ENCODE data around the gene EIF4G2.
A peak's percentile ranks its signal among the peaks of the same experiment; 100 is the strongest.

Gene EIF4G2

DNA sequence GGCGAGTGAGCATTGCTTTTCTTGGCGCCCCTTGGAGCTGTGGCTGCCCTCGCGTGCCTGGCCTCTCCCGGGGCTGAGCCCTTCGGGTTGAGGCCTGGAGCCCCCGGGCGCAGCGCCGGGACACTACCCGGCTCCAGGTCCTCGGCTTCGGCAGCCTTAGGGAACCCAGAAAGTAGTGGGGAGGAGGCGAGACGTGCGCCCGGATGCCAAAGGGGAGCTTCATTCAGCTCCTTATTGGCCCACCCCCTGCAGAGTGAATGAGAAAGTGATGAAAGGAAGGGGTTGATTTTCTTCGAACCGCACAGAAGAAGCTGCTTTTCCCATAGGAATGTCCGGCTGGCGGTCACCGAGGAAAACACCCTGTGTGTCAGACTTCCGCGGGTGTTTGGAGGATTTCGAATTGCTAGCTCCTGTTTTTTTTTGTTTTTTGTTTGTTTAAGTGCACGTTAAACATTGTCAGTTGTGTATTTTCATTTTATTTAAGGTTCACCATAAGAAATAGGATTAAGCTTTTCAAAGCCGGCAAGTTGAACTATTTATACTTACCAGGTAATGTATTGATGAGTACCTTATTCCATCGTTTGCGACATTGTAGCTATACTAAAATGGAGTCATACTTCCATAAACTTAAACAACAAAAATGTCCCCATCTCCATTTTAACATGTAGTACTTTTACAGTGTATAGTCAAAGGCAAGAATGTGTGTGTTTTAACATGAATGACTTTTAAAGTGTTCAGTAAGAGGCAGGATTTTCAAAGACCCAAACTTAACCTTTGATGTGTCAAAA is 841 bp upstream of the EIF4G2 start:
- FAIRE-seq = no peak
- DNase-seq (ENCODE audit: low spot score) = peak; percentile 46

DNA sequence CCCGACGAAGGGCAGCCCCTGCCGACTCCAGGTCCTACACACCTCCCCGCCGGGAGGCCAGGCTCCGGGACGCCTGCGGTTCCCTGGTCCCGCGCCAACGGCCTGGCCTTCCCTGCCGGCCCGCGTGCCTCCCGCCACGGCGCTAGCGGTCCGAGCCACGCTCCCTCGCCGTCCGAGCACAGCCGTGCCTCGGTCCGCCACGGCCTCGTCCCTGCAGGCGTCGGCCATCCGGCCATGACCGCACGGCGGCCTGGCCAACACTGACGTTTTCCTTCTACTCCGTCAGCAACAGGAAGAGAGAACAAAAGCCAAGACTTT is 532 bp downstream of the EIF4G2 start:
- FAIRE-seq = no peak
- no peak for DNase-seq (ENCODE audit: low spot score)

GRCh38 chr11:10807493-10808234 is 1.1 kb downstream of the EIF4G2 start:
- peak; percentile 40 for DNase-seq (ENCODE audit: low spot score)
- no peak for FAIRE-seq

DNA sequence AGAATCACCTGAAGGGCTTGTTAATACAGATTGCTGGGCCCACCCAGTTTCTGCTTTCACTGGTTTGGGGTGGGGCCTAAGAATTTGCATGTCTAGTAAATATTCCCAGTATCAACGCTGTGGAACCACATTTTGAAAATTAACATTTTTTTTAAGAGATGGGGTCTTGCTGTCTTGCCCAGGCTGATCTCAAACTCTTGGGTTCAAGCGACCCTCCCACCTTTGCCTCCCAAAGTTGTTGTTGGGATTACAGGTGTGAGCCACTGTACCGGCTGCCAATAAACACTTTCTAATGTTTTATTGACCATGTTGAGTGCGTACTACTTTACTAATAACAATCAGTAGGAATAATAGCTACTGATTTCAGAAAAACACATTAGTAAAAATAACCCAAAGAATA is 2.5 kb downstream of the EIF4G2 start:
- no peak for FAIRE-seq

DNA sequence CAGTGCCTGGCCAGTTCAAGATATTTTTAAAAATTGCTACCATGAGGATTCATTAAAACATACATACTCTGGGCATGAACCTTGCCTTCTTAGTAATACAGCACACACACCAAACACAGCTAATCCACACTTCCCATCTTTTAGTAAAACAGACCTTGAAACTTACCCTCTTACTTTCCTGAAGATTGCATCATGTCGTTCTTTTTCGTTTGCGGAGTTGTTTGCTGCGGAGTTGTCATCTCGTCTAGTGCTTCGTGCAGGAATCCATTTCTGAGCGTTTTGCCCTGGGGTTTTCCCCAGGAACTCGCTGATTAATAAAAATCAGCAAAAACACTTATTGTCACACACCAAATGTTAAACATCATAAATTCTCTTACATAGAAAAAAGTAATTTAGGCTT is 3.0 kb downstream of the EIF4G2 start:
- FAIRE-seq (no peak), DNase-seq (ENCODE audit: low spot score) (no peak)

More for the DNA sequence above, 2.5 kb downstream of the EIF4G2 start:
- DNase-seq (ENCODE audit: low spot score) = no peak

GRCh38 chr11:10803676-10804075 is 5.0 kb downstream of the EIF4G2 start:
- FAIRE-seq = no peak
- no peak for DNase-seq (ENCODE audit: low spot score)

GRCh38 chr11:10800292-10800691 is 8.4 kb downstream of the EIF4G2 start:
- FAIRE-seq (no peak), DNase-seq (ENCODE audit: low spot score) (no peak)

DNA sequence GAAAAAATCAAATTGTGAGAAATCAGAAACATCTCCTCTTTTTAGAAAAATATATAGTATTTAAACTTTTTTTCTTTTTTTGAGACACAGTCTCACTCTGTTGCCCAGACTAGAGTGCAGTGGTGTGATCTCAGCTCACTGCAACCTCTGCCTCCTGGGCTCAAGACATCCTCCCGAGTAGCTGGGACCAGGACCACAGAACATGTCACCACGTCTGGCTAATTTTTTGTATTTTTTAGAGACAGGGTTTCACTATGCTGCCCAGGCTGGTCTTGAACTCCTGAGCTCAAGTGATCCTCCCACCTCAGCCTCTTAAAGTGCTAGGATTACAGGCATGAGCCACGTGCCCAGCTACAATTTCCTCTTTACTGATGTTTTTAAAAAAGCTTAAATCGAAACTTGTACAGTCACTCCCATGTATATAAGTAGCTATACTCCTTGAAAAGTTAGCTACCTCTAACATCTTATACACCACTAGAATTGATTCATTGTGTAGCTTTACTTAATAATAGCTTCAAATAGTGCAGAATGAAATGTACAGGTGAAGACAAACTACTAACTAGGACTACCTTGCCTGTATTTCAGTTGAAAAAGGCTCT is 10.3 kb downstream of the EIF4G2 start:
- DNase-seq (ENCODE audit: low spot score) = no peak
- no peak for FAIRE-seq

GRCh38 chr11:10797531-10797930 is 11.2 kb downstream of the EIF4G2 start:
- no peak for FAIRE-seq
- no peak for DNase-seq (ENCODE audit: low spot score)

DNA sequence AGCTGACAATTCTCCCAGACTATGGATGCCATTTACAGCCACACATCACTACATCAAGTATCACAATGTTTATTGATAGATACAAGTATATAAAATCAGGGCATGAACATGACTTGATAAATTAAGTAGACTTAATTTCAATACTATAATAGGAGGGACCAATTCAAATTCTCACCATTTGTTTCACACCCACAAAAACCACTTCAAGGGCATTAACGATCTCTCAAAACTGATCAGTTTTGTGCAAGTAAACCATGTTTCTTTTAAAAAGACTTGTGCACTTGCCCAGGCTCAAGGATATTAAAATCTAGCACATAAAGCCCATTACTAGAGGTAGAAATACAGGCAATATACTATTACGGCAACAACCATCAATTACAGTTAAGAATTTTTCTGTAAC is 11.7 kb downstream of the EIF4G2 start:
- no peak for DNase-seq (ENCODE audit: low spot score)
- no peak for FAIRE-seq

- no peak for DNase-seq (ENCODE audit: low spot score)
- FAIRE-seq = no peak
Observed at GRCh38 chr11:10796191-10796590, 12.5 kb downstream of the EIF4G2 start.

DNA sequence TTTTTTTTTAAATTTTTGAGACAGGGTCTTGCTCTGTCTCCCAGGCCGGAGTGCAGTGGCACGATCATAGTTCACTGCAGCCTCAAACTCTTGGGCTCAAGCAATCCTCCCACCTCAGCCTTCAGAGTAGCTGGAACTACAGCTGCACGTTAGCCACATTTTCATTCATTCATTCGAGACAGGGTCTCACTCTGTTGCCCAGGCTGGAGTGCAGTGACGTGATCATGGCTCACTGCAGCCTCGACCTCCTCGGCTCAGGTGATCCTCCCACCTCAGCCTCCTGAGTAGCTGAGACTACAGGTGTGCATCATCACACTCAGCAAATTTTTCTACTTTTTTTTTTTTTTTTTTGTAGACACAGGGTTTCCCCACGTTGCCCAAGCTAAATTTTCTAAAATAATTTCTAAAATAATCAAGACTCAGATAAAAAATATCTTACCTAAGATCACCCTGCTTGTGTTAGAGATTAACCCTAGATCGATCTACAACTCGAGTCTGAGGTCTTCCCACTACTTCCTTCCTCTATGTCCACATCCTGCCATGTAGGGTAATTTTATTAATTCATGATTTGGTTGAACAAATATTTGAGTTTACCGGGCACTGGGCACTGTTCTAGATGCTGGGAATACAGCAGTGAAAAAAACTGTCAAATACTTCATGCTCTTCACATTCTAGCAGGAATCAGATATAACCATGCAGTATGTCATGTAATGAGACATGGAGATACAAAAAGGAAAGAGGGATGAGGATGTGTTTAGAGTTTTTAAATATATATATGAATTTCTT is 15.1 kb downstream of the EIF4G2 start:
- DNase-seq (ENCODE audit: low spot score) (no peak), FAIRE-seq (no peak)

- FAIRE-seq (peak; percentile 97), DNase-seq (ENCODE audit: low spot score) (peak; percentile 89)
Observed at GRCh38 chr11:10792385-10793068, 16.2 kb downstream of the EIF4G2 start.

DNA sequence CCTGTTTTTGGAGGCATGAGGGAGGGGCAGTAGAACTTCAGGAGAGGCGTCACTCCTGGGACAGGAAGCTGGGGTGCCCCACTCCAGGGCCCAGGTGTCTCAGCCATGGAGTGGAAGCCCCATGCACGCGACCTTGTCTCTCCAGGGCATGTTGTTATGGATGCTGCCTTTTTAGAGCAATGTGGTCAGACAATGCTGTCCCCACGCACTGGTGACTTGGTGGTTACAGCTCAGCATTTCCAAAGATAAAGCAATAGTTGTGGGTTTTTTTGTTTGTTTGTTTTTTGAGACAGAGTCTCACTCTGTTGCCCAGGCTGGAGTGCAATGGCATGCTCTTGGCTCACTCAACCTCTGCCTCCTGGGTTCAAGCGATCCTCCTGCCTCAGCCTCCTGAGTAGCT is 22.3 kb downstream of the EIF4G2 start:
- DNase-seq (ENCODE audit: low spot score) (no peak), FAIRE-seq (no peak)

GRCh38 chr11:10785146-10785474 is 23.6 kb downstream of the EIF4G2 start:
- FAIRE-seq (no peak), DNase-seq (ENCODE audit: low spot score) (no peak)

DNA sequence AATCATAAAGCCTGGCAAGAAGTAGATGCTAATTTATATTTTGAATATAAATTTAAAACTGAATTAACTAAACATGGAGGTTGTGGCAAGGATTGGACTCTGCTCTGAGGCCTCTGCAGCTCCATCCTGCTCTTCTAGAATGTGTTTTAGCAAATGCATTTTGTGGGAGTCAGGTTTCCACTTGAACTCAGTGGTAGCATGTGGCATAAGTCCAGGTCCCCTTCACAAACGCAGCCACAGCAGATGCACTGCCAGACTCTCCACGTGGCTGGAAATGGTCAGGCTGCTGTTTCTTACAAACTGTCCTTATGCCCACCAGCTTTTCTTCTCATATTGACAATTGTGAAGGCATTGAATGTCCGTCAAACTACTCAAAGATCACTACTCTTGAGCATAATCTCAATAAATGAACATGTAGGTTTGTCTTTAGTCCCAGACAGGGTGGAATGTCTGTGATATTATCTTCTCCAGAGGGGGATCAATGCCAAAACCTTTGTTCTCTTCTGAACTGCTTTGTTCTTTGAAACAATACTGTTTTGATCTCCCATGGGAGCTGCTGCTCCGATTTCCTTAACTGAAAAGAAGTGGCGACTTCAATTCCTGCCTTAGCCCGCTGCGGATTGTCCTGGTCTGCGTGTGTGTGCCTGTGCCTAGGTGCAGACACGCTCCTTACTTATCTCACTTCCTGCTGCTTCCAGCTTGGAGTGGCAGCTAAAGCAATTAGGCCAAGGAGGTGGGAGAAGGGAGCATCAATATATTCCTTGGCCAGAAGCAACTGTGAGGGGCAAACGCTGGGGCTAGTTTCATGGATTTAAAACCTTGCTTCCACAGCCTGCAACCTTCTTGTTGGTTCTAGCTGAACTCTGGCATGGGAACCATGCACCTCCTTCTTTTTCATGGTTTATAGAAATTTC is 24.2 kb downstream of the EIF4G2 start:
- FAIRE-seq (no peak), DNase-seq (ENCODE audit: low spot score) (no peak)

- FAIRE-seq (no peak), DNase-seq (ENCODE audit: low spot score) (no peak)
Observed at GRCh38 chr11:10780040-10780439, 28.7 kb downstream of the EIF4G2 start.

- DNase-seq (ENCODE audit: low spot score) (no peak), FAIRE-seq (no peak)
Observed at GRCh38 chr11:10779086-10779485, 29.6 kb downstream of the EIF4G2 start.

GRCh38 chr11:10778217-10778970 is 30.3 kb downstream of the EIF4G2 start:
- FAIRE-seq (no peak), DNase-seq (ENCODE audit: low spot score) (no peak)

DNA sequence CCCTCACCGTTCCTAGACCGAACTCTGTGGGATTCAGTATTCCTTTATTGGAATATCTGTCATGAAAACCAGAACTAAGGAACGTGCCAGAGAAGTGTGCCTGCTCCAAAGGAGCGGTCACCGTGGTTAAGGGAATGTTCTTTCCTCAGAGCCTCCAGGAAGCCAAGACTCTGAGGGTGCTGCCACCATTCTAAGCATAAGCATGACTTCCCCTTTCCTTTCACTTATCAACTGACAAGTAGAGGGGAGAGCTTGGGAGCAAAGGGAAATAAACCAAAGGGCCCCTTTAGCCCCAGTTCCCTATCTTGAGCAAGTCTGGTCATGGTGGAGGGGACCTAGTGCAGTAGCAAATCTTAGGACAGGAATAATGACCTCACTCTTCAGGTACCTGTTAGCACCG is 30.9 kb downstream of the EIF4G2 start:
- no peak for DNase-seq (ENCODE audit: low spot score)
- FAIRE-seq = no peak

Data from urothelium cell line (cell line).